ENCODE measurements around the gene CFAP65.

CFAP65 gene

GRCh38 chr2:219081096-219081495 lies 39.8 kb upstream of the CFAP65 start:
- ChIA-PET POLR2A (no interaction called here), CTCF (interaction anchor here (0.6 to 1.3 kb wide), 4 partner anchors 9 to 44 kb away, joined by 3 to 6 read pairs (median 4); no protein-coding TSS in a partner anchor)
- no peak for DNase-seq (ENCODE audit: extremely low spot score)
- no peak for TF ChIP-seq CTBP1 (IDR thresholded peaks at IDR 0.05; ENCODE audit: borderline replicate concordance)
- no peak for TF ChIP-seq LEF1 (IDR thresholded peaks at IDR 0.05; ENCODE audit: borderline replicate concordance)
- TF ChIP-seq, protein P1, sequence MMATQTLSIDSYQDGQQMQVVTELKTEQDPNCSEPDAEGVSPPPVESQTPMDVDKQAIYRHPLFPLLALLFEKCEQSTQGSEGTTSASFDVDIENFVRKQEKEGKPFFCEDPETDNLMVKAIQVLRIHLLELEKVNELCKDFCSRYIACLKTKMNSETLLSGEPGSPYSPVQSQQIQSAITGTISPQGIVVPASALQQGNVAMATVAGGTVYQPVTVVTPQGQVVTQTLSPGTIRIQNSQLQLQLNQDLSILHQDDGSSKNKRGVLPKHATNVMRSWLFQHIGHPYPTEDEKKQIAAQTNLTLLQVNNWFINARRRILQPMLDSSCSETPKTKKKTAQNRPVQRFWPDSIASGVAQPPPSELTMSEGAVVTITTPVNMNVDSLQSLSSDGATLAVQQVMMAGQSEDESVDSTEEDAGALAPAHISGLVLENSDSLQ (IDR thresholded peaks at IDR 0.05), result no peak
- no peak for TF ChIP-seq ELF4 (IDR thresholded peaks at IDR 0.05)
- TF ChIP-seq SUZ12 (IDR thresholded peaks at IDR 0.05), result no peak
- no peak for TF ChIP-seq FOXK2 (IDR thresholded peaks at IDR 0.05)
- TF ChIP-seq NFRKB (IDR thresholded peaks at IDR 0.05), result no peak
- no peak for TF ChIP-seq TARDBP (IDR thresholded peaks at IDR 0.05)
- TF ChIP-seq FOXA1 (IDR thresholded peaks at IDR 0.05), result no peak
- no peak for TF ChIP-seq FOXM1 (IDR thresholded peaks at IDR 0.05; ENCODE audit: borderline replicate concordance)
- TF ChIP-seq L3MBTL2 (conservative IDR thresholded peaks at IDR 0.05), result no peak
- TF ChIP-seq ARNT (IDR thresholded peaks at IDR 0.05), result no peak
- no peak for TF ChIP-seq BHLHE40 (IDR thresholded peaks at IDR 0.05; ENCODE audit: borderline replicate concordance)
- no peak for TF ChIP-seq ZNF384 (IDR thresholded peaks at IDR 0.05)
- TF ChIP-seq HDGF (IDR thresholded peaks at IDR 0.05; ENCODE audit: borderline replicate concordance), result no peak
- TF ChIP-seq SP1 (IDR thresholded peaks at IDR 0.05), result no peak

DNA sequence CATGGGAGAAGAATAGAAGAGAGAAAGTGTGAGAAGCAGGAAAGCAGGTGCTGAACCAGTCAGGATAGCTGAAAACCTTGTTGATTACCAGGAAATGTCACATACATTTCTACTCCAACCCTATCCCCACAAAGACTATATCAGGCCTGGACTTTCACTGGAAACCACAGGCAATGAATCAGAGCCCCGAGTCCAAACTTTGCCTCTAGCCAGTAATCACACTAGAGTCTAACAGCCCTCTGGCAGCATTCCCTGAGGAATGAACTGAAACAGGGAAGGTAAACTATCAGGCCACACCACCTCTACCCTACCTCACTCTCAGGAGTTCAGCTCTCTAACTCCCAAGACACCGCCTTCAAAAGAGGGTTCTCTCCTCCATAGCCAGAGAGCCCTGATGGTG lies 38.1 kb upstream of the CFAP65 start:
- DNase-seq (ENCODE audit: extremely low spot score), result no peak
- CTCF ChIA-PET, result no interaction called here
- TF ChIP-seq ARNT (IDR thresholded peaks at IDR 0.05), result no peak
- no peak for TF ChIP-seq LEF1 (IDR thresholded peaks at IDR 0.05; ENCODE audit: borderline replicate concordance)
- no peak for TF ChIP-seq BHLHE40 (IDR thresholded peaks at IDR 0.05; ENCODE audit: borderline replicate concordance)
- TF ChIP-seq FOXA1 (IDR thresholded peaks at IDR 0.05), result no peak
- no peak for TF ChIP-seq TARDBP (IDR thresholded peaks at IDR 0.05)
- no peak for TF ChIP-seq FOXM1 (IDR thresholded peaks at IDR 0.05; ENCODE audit: borderline replicate concordance)
- no peak for TF ChIP-seq CTBP1 (IDR thresholded peaks at IDR 0.05; ENCODE audit: borderline replicate concordance)
- TF ChIP-seq L3MBTL2 (conservative IDR thresholded peaks at IDR 0.05), result no peak
- POLR2A ChIA-PET, result no interaction called here

DNA sequence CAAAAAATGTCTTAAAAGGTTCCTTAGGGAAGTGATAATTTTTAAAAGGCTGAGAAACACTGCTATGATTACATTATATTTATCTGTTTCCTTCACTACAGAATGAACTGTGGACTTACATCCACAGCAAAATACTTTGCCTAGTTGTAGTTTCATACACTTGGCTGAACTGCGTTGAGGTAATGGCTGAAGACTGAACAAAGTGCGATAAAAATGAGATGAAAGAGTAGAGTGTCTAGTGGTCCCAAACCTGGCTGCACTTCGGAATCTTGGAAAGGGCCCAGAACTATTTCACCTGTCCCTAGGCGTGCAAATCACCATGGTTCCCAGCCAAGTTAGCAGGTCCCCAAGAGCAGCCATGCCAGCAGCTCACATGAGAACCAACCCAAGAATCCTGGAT lies 37.6 kb upstream of the CFAP65 start:
- DNase-seq (ENCODE audit: extremely low spot score), result no peak
- POLR2A ChIA-PET, result no interaction called here
- CTCF ChIA-PET, result no interaction called here
- TF ChIP-seq LEF1 (IDR thresholded peaks at IDR 0.05; ENCODE audit: borderline replicate concordance) (no peak), SP1 (IDR thresholded peaks at IDR 0.05) (no peak), ZNF384 (IDR thresholded peaks at IDR 0.05) (no peak), NFRKB (IDR thresholded peaks at IDR 0.05) (no peak), L3MBTL2 (conservative IDR thresholded peaks at IDR 0.05) (no peak), ELF4 (IDR thresholded peaks at IDR 0.05) (no peak), FOXA1 (IDR thresholded peaks at IDR 0.05) (no peak), ARNT (IDR thresholded peaks at IDR 0.05) (no peak), SUZ12 (IDR thresholded peaks at IDR 0.05) (no peak), FOXK2 (IDR thresholded peaks at IDR 0.05) (no peak), BHLHE40 (IDR thresholded peaks at IDR 0.05; ENCODE audit: borderline replicate concordance) (no peak), HDGF (IDR thresholded peaks at IDR 0.05; ENCODE audit: borderline replicate concordance) (no peak)
- TF ChIP-seq, protein P1 (IDR thresholded peaks at IDR 0.05), result no peak

GRCh38 chr2:219078126-219078525 lies 36.8 kb upstream of the CFAP65 start:
- CTCF ChIA-PET, result no interaction called here
- DNase-seq (ENCODE audit: extremely low spot score), result no peak
- POLR2A ChIA-PET, result no interaction called here
- TF ChIP-seq FOXM1 (IDR thresholded peaks at IDR 0.05; ENCODE audit: borderline replicate concordance), result no peak
- TF ChIP-seq HDGF (IDR thresholded peaks at IDR 0.05; ENCODE audit: borderline replicate concordance), result no peak
- TF ChIP-seq, protein P1 (IDR thresholded peaks at IDR 0.05), result no peak
- no peak for TF ChIP-seq SP1 (IDR thresholded peaks at IDR 0.05)
- no peak for TF ChIP-seq FOXA1 (IDR thresholded peaks at IDR 0.05)
- no peak for TF ChIP-seq NFRKB (IDR thresholded peaks at IDR 0.05)
- no peak for TF ChIP-seq CTBP1 (IDR thresholded peaks at IDR 0.05; ENCODE audit: borderline replicate concordance)

DNA sequence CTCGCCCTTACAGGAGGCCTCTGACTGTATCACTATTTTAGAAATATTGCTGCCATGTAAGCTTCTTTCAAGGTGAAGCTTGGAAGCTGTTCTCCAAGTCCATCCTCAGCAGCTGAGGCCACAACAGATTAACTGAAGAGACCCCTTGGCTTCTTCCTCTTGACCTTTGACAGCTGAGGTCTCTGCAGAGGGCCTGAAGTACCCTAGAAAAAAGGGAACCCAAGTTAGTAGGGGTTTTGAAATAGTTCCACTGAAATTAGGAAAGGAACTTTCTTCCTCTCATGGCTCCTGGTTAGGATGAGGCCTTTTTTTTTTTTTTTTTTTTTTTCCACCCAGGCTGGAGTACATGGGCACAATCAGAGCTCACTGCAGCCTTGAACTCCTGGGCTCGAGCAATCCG lies 34.9 kb upstream of the CFAP65 start:
- TF ChIP-seq SUZ12 (IDR thresholded peaks at IDR 0.05) (no peak), FOXM1 (IDR thresholded peaks at IDR 0.05; ENCODE audit: borderline replicate concordance) (no peak), SP1 (IDR thresholded peaks at IDR 0.05) (no peak), FOXA1 (IDR thresholded peaks at IDR 0.05) (no peak), NFRKB (IDR thresholded peaks at IDR 0.05) (no peak), ELF4 (IDR thresholded peaks at IDR 0.05) (no peak), FOXK2 (IDR thresholded peaks at IDR 0.05) (no peak), ZNF384 (IDR thresholded peaks at IDR 0.05) (no peak), ARNT (IDR thresholded peaks at IDR 0.05) (no peak), BHLHE40 (IDR thresholded peaks at IDR 0.05; ENCODE audit: borderline replicate concordance) (no peak), HDGF (IDR thresholded peaks at IDR 0.05; ENCODE audit: borderline replicate concordance) (no peak)
- POLR2A ChIA-PET, result no interaction called here
- no peak for DNase-seq (ENCODE audit: extremely low spot score)
- CTCF ChIA-PET, result interaction anchor here (1.0 to 1.8 kb wide), 3 partner anchors 43 to 78 kb away, joined by 5 to 7 read pairs (median 6); no protein-coding TSS in a partner anchor

- POLR2A ChIA-PET, result interaction anchor here (0.7 kb wide), 1 partner anchor 26 kb away, joined by 4 read pairs; no protein-coding TSS in a partner anchor
- TF ChIP-seq FOXK2 (IDR thresholded peaks at IDR 0.05), result no peak
- no peak for TF ChIP-seq ZNF384 (IDR thresholded peaks at IDR 0.05)
- no peak for TF ChIP-seq LEF1 (IDR thresholded peaks at IDR 0.05; ENCODE audit: borderline replicate concordance)
- TF ChIP-seq, protein P1 (IDR thresholded peaks at IDR 0.05), result no peak
- TF ChIP-seq FOXA1 (IDR thresholded peaks at IDR 0.05), result no peak
- TF ChIP-seq SUZ12 (IDR thresholded peaks at IDR 0.05), result no peak
- no peak for TF ChIP-seq HDGF (IDR thresholded peaks at IDR 0.05; ENCODE audit: borderline replicate concordance)
- DNase-seq (ENCODE audit: extremely low spot score), result peak; percentile 70
- CTCF ChIA-PET, result interaction anchor here (0.6 to 4.9 kb wide), 18 partner anchors 8 to 901 kb away, joined by 3 to 37 read pairs (median 4); no protein-coding TSS in a partner anchor
These were observed 32.3 kb upstream of the CFAP65 start for GRCh38 chr2:219073413-219074129.
